ENCODE results near the gene TBL1X. TPM values are rescaled to one million over a fixed set of nuclear protein-coding genes. Genes with fewer than 3 reads are reported as not detected.

Gene TBL1X
- total and polyA plus RNA-seq, 2 of the 8 experiments (the other 6 are each of a cell fraction or from before 2014, with no cell fraction given) = 13.3 to 25.6 TPM

DNA sequence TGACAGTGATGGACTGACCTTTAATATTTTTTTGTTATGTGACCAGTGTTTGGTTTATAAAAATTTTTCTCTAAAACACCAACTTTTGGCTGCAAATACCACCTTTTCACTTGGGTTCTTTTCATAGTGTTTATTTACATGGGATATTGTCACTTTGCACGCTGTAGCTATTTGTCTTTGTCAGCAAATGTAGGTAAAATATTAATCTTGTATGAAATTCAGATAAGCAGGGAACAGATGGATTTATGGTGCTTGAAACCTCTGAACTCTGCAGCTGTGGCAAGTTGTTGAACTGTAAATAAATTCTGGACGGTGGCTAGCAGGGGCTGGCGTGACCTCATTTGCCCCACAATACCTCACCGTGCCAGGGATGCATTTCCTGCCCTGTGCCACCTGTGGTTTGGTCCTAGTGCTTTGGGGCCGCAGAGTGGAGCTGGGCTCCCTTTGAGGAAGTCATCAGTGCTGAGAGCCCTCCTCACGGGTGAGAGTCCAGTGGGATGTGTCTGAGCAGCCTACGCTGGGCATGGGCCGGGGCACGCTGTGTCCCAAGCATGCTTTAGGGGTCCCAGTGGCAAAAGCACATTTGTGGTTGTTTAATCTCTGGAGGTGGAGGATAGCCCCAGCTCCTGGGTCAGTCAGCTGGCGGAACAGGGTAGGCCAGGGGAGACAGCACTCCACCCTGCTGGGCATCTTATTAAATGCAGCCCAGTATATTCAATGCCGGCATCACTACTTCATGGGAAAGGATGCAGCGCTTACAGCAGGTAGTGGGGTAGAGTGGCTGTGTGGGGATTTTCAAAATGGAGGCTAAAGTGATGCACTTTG, 108.6 kb downstream of the TBL1X start:
- Histone ChIP-seq H3K79me1 (ENCODE audit: low read depth, low read length) (peaks cover 7% of the 10 kb centered on the region), H3K14ac (ENCODE audit: insufficient read length) (no peak overlapping the region), H2BK5ac (ENCODE audit: low read depth, low read length) (no peak overlapping the region), H3K36me3 (ENCODE audit: control insufficient read depth in 2 of 4, insufficient read depth in 4 of 4, low read length in 3 of 4) (no peaks in the 10 kb centered on the region), H2BK20ac (ENCODE audit: low read length) (no peak overlapping the region), H3K4me2 (ENCODE audit: insufficient read depth in 1 of 2, low read depth in 2 of 2, low read length in 2 of 2) (peak overlapping the region; percentile 38 to 49), H3K27me3 (replicated peaks in 1 of 4; ENCODE audit: control insufficient read depth in 3 of 4, extremely low read depth in 1 of 4, insufficient read depth in 3 of 4, low read length in 3 of 4) (no peaks in the 10 kb centered on the region), H4K8ac (ENCODE audit: extremely low read depth, insufficient read depth, low read length) (0 out of 2 replicates have a peak overlapping the region, but pooled peaks have one; percentile 68), H2BK120ac (replicated peaks; ENCODE audit: low read depth, low read length) (no peak overlapping the region), H3K23me2 (ENCODE audit: low read depth, low read length) (peaks cover 4% of the 10 kb centered on the region; the same call in 1 of the 2 replicates), H4K20me1 (replicated peaks in 1 of 2; ENCODE audit: control insufficient read depth in 1 of 2, insufficient read depth in 2 of 2, low read length in 2 of 2) (peaks cover 2 to 6% of the 10 kb centered on the region in 2 experiments), H3K4ac (replicated peaks; ENCODE audit: insufficient read length, low read depth, low read length) (peak overlapping the region; percentile 53), H3K4me3 (ENCODE audit: extremely low read depth in 1 of 4, insufficient read depth in 2 of 4, low read depth in 3 of 4, low read length in 4 of 4) (peak overlapping the region in 1 of 4 experiments; percentile 42; a peak in 1 of 8 replicates), H3K56ac (replicated peaks; ENCODE audit: insufficient read length, low read depth, low read length) (no peak overlapping the region), H3K79me2 (ENCODE audit: control insufficient read depth in 1 of 2, insufficient read depth in 2 of 2, low read length in 2 of 2) (peaks cover 0 to 16% of the 10 kb centered on the region in 2 experiments; a peak in 1 of 4 replicates), H3K9ac (replicated peaks in 1 of 4; ENCODE audit: extremely low read depth in 1 of 4, low read depth in 3 of 4, low read length in 3 of 4) (no peak overlapping the region), H3K27ac (ENCODE audit: low read depth, low read length) (no peak overlapping the region), H3K23ac (ENCODE audit: insufficient read length) (no peak overlapping the region), H2AK5ac (ENCODE audit: low read depth, low read length) (no peak overlapping the region), H2BK12ac (ENCODE audit: low read depth, low read length) (0 out of 2 replicates have a peak overlapping the region, but pooled peaks have one; percentile 17), H3K18ac (ENCODE audit: extremely low read depth, low read length) (peak overlapping the region; percentile 19), H4K91ac (replicated peaks; ENCODE audit: insufficient read length, low read length) (no peak overlapping the region), H4K5ac (ENCODE audit: insufficient read length, low read depth, low read length) (no peak overlapping the region), H2BK15ac (ENCODE audit: low read length) (no peak overlapping the region), H3K4me1 (replicated peaks in 1 of 4; ENCODE audit: control insufficient read depth in 3 of 4, insufficient read depth in 4 of 4, low read length in 3 of 4) (peaks cover 4 to 18% (median 9%) of the 10 kb centered on the region in 4 experiments), H2AFZ (ENCODE audit: low read length) (no peak overlapping the region), H3K9me3 (ENCODE audit: insufficient read depth in 2 of 2, low read depth in 1 of 2, low read length in 1 of 2) (no peaks in the 10 kb centered on the region)
- peak; percentile 57 for FAIRE-seq
- POLR2A ChIA-PET (ENCODE audit: partially characterized antibody) = no interaction called here
- CTCF ChIA-PET (ENCODE audit: partially characterized antibody) = interaction anchor here (0.6 to 1.1 kb wide), 5 partner anchors 14 to 109 kb away, joined by 3 to 4 read pairs (median 3); no protein-coding TSS in a partner anchor
- WGBS, 2 experiments (ENCODE audit: extremely low coverage in 1 of 2, insufficient coverage in 1 of 2, insufficient read length in 1 of 2, insufficient replicate concordance in 2 of 2, low coverage in 1 of 2, low lambda C conversion rate in 2 of 2, missing lambda C conversion rate in 1 of 2) = 26% methylated on average over 12 of the region's 12 CpGs; no CpG with 5 or more reads in 1 of the 2 experiments
- DNase-seq (ENCODE audit: low read depth in 1 of 2, low spot score in 2 of 2) = peak in 1 of 2 experiments; percentile 46
- no peak for TF ChIP-seq TAF1 (IDR thresholded peaks at IDR 0.05; ENCODE audit: low read depth, low read length)
- TF ChIP-seq CREB1 (IDR thresholded peaks at IDR 0.05) = 0 out of 2 replicates have a peak, but pooled peaks have one; percentile 24
- no peak for TF ChIP-seq KDM1A (IDR thresholded peaks at IDR 0.05; ENCODE audit: borderline replicate concordance, low read length)
- TF ChIP-seq SP1 (IDR thresholded peaks at IDR 0.05; ENCODE audit: low read depth, low read length) = no peak

Data from H1 (cell line).